Measurements from ENCODE around the gene TRPM2.

Gene TRPM2

GRCh38 chr21:44431300-44431699 lies 77.9 kb downstream of the TRPM2 start:
- no peak for DNase-seq (ENCODE audit: low spot score)

- DNase-seq (ENCODE audit: low spot score), result no peak
Measured at GRCh38 chr21:44432841-44433790, 79.7 kb downstream of the TRPM2 start.

GRCh38 chr21:44433791-44434567 lies 80.6 kb downstream of the TRPM2 start:
- no peak for DNase-seq (ENCODE audit: low spot score)

GRCh38 chr21:44434568-44434925 lies 81.1 kb downstream of the TRPM2 start:
- DNase-seq (ENCODE audit: low spot score), result no peak

GRCh38 chr21:44434936-44435635 lies 81.7 kb downstream of the TRPM2 start:
- DNase-seq (ENCODE audit: low spot score), result no peak

GRCh38 chr21:44436111-44436611 lies 82.7 kb downstream of the TRPM2 start:
- DNase-seq (ENCODE audit: low spot score), result no peak

- DNase-seq (ENCODE audit: low spot score), result no peak
Measured at GRCh38 chr21:44436958-44437357, 83.5 kb downstream of the TRPM2 start.

GRCh38 chr21:44437371-44437695 lies 83.9 kb downstream of the TRPM2 start:
- no peak for DNase-seq (ENCODE audit: low spot score)

GRCh38 chr21:44437696-44438431 lies 84.4 kb downstream of the TRPM2 start:
- no peak for DNase-seq (ENCODE audit: low spot score)

- no peak for DNase-seq (ENCODE audit: low spot score)
Measured at GRCh38 chr21:44438531-44439210, 85.2 kb downstream of the TRPM2 start.

- no peak for DNase-seq (ENCODE audit: low spot score)
Measured at GRCh38 chr21:44439211-44439600, 85.8 kb downstream of the TRPM2 start.

GRCh38 chr21:44440241-44441040 lies 87.0 kb downstream of the TRPM2 start:
- DNase-seq (ENCODE audit: low spot score), result no peak

- DNase-seq (ENCODE audit: low spot score), result no peak
Measured at GRCh38 chr21:44441041-44441400, 87.6 kb downstream of the TRPM2 start.

GRCh38 chr21:44441581-44442265 lies 88.3 kb downstream of the TRPM2 start:
- no peak for DNase-seq (ENCODE audit: low spot score)

- DNase-seq (ENCODE audit: low spot score), result no peak
Measured at GRCh38 chr21:44442266-44443125, 89.1 kb downstream of the TRPM2 start.

GRCh38 chr21:44443291-44443890 lies 90.0 kb downstream of the TRPM2 start:
- no peak for DNase-seq (ENCODE audit: low spot score)

GRCh38 chr21:44443891-44444285 lies 90.5 kb downstream of the TRPM2 start:
- DNase-seq (ENCODE audit: low spot score), result no peak

GRCh38 chr21:44444286-44444931 lies 91.0 kb downstream of the TRPM2 start:
- no peak for DNase-seq (ENCODE audit: low spot score)
